Astrocyte (in vitro differentiated cells and primary cell): Measurements from ENCODE around the gene CYB561D1.

Experiments
- CTCF ChIP-seq: IDR thresholded peaks from 2 replicates; pipeline ENCODE4 v1.5.1; 2011; ENCODE audit warnings: low read depth, mild to moderate bottlenecking, inconsistent platforms, low read length, moderate library complexity; ENCODE audit not compliant: insufficient read depth
- EZH2 ChIP-seq: IDR thresholded peaks from 2 replicates; pipeline ENCODE4 v1.6.1; 2012; ENCODE audit warnings: mild to moderate bottlenecking, low read length, inconsistent platforms; ENCODE audit not compliant: insufficient read depth

- TF ChIP-seq CTCF (no peak), EZH2 (no peak)
These were observed 28.1 kb downstream of the CYB561D1 start for GRCh38 chr1:109522026-109522425.
